Hematopoietic multipotent progenitor cell treated with erythropoietin and hydrocortisone succinate and interleukin-3 and kit ligand, for 15 days (in vitro differentiated cells): ENCODE results near the gene PLAA.

ENCODE experiments used
- DNase-seq: peaks from one replicate; pipeline ENCODE4 v3.0.0-alpha.2; 2015; ENCODE audit warnings: low spot score

PLAA gene

DNA sequence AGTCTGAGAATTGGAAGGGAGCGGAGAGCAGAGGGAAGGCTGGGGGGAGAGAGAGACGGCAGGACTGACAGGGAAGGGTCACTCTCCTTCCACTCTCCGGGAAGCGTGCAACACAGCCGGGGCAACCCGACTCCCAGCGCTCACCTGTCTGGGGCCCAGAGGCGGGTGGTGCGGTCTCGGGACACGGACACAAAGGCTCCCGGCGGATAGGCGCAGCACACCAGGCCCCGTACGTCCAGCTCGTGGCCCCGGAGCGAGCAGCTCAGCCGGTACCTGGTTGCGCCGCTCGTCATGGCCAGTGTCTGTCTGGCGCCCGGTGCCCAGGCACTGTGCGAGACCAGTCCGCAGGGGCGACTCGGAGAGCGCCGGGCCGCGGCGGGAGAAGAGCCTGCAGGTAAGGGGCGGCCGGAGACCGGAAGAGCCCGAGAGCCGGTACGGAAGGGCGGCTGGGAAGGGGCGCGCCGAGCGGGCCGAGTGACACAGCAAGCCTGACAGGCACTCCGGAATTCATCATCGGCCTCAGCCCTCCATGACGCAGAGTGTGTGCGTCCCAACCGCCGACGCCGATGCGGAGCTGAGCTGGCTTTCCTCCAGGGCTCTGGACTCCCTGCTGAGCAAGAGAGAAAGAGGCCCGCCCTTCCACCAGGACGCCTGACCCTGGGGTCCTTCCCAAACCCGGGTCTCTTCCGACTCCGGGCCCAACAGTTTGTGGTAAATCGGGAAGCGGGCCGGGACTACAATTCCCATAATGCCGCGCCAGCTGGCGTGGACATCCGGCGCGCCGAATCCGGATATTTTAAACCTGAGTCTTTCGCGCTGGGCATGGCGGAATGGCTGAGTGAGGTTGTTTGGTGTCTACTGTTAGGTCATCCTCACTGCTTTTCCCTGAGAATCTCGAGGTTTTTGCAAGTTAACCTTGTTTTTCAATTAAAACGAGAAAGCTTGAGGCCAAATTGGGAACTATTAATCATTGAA is at the start of gene PLAA:
PLAA (minus strand) TSS at position 490 of the 975 bp plus-strand sequence; CDS start at position 293, 197 bp downstream.
- peak; percentile 90 for DNase-seq

DNA sequence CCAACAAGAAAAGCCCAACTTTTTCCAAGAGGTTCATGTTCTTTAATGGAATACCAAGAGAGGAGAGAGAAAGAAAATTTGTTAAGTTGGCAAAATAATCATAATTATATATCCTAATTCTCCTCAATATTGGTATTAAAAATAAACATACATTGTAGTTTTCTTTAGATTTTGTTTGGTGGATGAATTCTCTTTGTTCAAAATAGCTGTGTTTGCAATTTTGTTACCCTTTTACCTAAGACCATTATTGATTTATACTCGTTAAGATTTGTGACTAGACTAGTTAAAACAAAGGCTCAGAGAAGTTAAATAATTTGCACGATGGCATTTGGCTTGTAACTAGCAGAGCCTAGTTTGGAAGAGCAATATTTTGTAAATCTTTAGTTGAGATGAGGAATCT is 48.8 kb upstream of the PLAA start:
- no peak for DNase-seq

DNA sequence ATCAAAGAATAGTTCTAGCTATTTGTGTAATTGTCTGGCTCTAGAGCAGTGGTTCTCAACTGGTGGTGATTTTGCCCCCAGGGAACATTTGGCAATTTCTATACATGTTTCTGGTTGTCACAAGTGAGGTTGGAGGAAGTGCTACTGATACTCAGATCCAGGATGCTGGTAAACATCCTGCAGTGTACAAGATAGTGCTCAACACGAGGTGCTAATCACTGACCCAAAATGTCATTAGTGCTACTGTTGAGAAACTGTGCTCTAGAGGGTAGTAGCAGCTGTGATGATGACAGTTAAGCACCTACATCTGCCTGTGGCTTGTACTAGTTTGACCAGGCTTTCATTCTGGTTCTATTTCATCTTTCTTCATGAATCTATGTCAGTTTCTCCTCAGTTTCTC is 36.3 kb upstream of the PLAA start:
- no peak for DNase-seq

DNA sequence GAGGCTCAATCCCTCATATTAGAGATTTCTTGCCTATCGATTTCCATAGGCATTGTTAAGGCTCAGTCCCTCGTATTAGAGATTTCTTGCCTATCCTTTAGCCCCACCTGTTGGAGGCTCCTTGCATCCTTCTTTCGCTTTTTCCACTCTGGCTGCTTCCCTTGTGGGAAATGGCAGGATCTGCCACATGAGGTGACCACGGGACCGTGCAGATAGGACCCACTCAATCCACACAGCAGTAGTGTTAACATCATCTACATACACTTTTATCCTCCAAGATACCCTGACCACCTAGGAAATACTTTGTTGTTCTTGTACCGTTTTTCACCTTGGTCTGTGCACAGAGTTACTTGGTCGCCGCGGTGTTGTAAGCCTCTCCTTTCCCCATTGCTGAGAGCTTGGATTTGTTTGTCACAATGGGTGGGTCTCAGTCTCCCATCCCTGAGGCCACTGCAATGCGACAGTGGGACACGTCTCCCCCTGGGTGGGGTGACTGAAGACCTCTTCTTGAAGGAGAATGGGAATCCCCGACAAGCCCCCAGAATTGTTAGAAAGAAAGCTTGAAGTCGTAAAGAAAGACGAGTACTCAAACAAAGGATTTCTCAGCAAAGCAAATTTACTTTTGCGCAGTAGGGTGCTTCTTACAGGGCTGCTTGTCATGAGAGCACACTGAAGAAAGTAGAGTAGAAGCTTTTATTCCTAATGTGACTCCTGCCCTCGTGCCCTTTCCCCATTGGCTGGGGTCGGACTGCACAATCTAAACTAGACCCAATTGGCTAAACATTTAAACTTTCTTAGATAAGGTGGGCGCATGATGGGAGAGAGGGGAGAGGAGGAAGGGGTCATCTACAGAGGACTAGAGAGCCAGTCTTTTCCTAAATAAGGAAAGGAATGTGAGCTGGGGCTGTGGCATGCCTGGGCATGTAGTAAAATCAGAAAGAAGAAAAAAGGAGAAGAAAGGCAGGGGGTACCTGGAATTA is 29.0 kb upstream of the PLAA start:
- peak; percentile 61 for DNase-seq

DNA sequence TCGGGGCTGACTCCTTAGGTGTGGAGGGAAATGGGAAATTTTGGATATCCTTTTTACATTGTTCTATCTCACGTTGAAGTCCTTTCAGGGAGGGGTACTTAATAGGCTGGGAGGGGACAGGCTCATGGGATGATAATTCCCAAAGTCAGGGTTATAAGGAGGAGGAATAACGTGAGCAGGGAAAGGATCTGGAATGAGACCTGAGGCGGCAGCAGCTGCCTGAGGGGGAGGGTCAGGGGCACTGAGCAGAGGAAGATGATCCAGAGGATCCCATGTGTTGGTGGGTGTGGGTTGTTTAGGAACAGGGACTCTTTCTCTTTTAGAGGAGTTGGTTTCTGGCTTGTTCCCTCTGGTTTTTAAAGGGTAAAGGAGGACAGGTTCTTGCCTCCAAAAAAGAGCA is 27.9 kb upstream of the PLAA start:
- no peak for DNase-seq

DNA sequence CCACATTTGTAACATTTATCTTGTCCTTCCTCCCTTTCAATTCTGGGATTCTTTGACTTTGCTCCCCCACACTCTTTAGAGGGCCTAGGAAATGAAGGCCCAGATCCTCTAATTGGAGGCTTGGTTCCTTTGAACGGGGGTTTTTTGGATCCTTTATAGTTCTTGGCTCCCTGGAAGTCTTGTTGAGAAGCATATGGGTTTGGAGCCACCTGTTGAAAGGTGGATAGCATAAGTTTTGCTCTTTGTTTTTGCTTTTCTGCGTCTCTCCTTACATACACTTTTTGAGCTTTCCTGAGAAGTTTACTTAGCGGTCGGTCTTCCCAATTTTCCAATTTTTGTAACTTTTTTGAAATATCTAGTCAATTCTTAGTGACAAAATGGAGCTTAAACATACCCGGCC is 26.9 kb upstream of the PLAA start:
- no peak for DNase-seq

DNA sequence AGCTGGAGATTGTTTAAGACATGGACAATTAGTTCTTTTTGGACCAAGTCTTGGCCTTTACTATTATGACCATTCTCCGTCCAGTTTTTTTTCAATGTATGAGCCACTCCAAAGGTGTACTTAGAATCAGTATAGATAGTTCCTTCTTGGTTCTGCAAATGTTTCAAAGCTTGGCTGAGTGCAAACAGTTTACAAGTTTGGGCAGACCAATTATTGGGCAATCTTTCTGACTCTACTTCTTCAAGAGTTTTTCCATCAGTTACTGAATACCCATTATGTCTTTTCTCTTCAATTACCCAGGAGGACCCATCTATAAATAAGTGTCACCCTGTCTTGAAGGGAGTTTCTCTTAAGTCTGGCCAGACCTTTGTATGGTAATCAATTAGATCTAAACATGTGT is 24.7 kb upstream of the PLAA start:
- DNase-seq = no peak

DNA sequence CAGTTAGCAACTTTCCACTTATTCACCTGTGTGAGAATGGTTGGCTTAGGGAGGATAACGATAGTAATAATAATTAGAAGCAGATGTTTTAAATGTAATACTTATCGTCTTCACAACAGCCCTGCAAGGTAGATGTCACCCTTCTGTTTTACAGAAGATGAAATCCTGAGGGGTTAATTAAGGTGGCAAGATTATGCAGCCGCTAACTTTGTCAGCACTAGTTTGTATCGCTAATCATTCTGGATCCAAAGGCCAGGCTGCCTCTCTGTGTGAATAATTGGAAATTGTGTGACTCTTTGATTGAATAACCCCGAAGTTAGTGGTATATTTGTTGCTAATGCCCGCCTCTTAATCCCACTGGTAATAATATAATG is 9.8 kb upstream of the PLAA start:
- DNase-seq = peak; percentile 34

DNA sequence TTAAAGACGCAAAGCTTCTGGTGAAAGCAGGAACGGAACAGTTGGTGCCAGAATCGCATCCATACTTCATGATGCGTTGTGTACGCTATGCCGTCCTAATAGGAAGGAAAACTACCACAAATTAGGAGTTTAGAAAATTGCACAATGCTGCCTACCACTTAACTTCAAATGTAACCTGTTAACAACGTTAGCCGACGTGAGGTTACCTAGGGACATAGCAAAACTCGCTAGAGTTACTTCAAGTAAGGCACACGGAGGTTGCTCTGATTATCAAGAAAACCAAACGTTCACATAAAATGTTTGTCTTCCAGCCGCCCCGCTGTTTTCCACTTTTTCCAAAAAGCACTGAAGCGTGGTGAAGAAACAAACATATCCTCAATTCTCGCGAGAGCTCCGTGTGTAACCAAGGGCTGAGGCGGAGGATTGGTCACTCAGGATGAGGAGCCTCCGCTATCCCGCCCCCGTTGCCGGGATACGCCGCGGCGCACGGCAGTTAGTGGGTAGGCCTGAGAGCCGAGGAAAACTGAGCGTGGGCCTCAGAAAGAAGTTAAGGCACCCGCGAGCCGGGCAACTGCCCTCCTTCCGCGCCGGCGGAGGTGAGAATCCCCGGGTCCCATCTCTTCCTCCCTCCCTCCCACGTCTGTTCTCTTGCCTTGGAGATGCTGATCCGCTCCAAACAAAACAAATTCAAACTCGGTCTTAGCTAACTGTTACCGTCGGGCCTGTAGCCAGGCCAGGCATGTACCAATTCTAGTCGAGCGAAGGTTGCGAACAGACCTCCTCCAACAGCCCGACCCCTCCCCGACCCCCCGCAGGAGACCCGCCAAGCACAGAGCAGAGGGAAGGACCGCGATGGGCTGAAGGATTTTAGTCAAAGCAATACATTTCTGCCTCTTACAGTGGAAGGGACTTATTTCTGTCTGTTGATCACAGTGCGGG is 9.1 kb upstream of the PLAA start, which contains the start of gene IFT74:
IFT74 (plus strand) TSS at position 492 of the 939 bp plus-strand sequence. CDS start 5,556 bp downstream, outside the sequence.
- peak; percentile 98 for DNase-seq

DNA sequence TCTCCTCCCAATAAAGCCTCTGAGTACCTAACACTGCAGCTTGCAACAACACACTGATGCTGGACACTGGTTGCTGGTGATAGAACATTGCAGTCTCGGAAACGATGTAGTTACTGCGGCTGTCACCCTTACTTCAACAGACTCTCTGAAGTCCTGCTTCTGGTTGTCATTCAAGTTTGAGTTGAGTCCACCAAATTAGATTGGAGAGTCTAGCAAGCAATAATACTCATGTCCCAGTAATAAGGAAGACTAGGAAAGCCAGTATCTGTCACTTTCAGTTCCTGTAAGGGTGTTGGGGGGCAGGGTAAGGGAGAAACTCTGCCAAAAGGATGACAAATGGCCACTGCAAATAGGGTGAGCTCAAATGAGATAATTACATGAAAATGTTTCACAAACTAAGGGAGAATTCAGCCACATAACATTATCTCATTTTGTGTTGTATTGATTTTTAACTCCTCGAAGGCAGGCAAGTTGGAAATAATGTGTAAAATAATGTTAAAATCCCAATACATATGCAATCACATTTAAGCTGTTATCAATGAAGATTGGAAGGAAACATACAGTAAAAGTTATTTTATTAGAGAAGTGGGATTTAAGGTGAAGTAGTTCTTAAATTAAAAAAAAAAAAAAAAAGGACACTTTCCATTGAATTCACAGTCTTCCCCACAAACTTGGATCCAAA is 8.3 kb upstream of the PLAA start:
- DNase-seq = peak; percentile 69

DNA sequence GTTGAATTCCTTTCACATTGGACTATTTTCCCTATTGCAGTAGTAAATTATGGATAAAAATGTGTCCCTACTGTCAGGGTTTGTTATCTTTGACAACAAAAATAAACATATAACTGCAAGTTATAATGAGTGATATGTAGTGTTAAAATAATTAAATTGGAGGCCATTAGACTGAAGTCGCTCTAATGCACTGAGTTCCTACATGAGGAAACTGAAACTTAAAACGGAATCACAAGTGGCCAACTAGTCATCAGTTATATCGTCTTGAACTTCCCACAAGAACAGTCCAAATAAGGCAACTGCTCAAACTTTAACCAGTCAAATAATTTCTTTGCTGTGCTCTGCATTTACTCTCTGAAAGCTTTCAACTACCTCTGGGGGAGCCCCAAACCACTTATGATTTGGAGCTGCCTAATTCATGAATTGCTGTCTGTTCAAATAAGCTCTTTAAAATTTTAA is 7.0 kb upstream of the PLAA start:
- DNase-seq = peak; percentile 21

DNA sequence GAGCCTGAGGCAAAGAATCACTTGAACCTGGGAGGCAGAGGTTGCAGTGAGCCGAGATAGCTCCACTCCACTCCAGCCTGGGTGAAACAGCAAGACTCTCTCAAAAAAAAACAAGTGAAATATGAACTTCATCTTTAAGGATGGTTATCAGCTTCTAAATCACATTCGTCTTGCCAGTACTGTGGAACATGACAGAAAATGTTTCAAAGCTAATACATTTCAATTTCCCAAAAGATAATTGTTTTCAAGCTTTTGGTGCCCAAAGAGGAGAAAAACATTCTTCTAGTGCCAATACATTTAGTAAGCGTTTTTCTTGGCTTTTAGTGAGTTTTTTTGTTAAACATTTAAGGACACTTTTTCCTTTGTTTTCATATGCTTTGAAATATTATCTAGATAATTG is 4.8 kb upstream of the PLAA start:
- DNase-seq = no peak

DNA sequence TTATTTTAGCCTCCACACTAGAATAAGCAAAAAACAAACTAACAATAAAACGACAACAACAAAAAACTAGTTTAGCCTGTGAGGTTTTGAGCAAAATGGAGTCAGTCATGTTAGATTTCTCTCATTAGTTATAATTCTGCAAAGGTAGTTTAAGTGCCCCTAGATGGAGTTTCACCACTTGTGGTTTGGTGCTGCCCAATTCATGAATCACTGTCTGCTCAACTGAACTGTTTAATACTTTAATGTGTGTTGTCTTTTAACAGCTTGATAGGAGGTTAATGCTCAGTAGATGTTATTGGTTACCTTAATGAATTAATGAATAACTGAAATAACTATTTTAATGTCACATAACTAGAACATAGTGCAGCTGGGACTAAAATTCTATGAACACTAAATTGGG is 3.5 kb upstream of the PLAA start:
- no peak for DNase-seq

DNA sequence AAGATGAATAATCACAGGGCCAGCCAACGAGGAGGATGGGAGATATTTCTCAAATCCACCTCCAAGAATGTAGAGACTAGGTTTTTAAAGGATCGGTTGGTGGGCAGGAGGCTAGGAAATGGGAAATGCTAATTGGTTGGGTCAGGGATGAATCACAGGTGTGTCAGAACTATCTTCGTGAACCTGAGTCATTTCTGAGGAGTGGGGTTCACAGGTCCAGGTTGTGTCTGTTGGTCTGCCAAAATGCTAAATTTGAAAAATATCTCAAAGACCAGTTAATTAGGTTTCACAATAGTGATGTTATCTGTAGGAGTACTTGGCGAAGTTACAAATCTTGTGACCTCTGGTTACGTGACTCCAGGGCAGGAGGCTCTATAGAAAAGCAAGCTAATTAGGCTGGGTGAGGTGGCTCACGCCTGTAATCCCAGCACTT is 2.6 kb upstream of the PLAA start:
- DNase-seq = no peak

DNA sequence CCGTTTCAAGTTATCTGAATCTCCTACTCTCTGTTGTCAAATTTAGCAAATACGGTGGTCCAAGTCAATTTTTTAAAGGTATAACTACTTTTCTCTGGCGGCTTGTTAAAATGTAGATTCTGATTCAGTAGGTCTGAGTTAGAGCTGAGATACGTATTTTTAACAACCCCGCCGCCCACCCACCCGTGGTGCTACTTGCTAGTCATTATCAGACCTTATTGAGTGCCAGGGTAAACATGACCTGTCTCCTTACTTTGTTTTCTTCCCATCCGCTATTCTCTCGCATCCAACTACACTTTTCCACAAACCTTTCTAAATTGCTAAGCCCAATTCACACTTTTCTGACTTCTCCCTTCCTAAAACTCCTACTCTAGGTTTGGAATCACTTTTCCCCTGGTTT is 694 bp upstream of the PLAA start:
- no peak for DNase-seq

DNA sequence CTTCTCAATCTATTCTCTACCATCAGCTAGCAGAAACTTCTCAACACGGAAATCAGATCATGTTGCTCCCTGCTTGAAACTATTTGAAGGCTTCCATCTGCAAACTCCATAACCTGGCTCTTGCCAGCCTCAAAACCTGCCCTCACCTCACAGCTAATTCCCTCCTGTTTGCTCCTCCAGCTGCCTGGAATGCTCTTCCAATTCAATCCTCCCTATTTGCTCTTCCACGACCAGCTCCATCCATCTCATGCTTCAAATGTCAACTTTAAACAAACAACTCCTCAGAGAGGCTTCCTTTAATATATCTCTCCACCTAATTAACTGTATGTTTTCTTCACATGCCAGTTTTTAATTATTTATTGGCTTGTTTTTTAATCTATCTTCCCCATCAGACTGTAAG is 1.5 kb downstream of the PLAA start:
- DNase-seq = no peak

DNA sequence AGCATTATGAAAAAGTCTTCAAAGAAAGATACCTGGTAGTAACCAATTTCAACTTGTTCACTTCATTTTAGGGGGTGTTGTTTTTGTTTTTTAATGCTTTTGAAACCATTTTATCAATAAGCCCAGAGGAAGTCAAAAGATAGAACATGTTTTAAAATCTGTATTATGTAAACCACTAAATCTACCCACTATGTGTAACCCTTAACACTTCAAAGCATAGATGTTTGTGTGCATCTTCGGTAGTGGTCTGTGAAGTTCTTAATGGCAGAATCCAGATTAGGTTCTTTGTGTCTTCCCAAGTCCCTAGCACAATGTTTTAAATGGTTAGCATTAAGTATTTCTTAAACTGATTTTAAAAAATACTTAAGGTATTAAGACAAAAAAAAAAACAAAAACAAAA is 6.3 kb downstream of the PLAA start:
- DNase-seq = no peak

DNA sequence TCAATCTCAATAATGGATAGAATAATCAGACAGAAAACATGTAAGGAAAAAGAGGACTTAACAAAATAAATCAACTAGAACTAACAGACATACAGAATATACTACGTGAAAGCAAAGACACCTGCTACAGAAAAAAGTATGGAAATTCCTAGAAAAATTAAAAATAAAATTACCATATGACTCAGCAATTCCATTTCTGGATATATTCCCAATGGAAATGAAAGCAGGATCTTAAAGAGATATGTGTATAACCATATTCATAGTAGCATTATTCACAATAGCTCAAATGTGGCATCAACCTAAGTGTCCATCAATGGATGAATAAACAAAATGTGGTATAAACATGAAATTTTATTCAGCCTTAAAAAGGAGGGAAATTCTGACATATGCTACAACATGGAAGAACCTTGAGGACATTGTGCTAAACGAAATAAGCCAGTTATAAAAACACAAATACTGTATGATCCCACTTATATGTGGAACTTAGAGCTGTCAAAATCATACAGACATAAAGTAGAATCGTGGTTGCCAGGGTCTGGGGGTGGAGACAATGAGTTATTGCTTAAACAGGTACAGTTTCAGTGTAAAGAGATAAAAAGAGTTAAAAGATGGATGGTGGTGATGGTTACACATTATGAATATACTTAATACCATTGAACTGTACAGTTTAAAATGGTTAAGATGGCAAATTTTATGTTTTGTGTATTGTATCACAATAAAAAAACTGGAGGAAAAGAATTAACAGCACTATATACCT is 6.9 kb downstream of the PLAA start:
- DNase-seq = no peak

DNA sequence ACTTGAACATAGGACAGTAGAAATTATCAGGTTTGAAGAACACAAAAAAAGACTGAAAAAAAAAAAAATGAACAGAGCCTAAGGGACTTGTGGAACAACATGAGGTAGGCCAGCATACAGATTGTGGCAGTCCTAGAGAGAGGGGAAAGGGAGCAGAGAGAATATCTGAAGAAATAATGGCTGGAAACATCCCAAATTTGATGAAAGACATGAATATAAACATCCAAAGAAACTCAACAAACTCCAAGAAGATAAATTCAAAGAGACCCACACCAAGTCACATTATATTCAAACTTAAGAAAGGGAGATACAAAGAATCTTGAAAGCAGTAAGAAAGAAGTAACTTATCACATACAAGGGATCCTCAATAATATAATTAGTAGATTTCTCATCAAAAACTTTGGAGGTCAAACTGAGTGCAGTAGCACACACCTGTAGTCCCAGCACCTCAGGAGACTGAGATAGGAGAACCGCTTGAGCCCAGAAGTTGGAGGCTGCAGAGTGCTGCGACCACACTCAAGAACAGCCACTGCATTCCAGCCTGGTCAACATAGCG is 9.1 kb downstream of the PLAA start:
- DNase-seq = no peak

DNA sequence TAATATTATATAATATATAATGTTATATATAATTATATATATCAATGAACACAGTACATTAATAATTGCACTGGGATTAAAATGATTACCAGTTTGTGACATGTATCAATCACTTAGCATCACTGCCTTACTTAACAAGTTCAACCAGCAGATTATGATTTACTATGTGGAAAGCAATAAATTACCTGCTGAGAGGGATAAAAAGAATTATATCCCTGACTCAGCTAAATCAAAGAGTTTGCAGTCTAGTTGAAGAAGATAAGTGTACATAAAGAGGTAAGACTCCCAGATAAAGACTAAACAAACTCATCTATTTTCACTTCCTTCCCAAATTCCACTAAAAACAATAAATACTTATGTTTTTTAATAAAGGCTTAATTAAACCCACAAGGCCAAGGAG is 11.2 kb downstream of the PLAA start:
- no peak for DNase-seq
